Activated B cell treated with CpG ODN at 0.5 μM for 24 hours (primary cell): Measurements from ENCODE around the gene CSN1S1. TPM values are rescaled to one million over a fixed set of nuclear protein-coding genes. Genes with fewer than 3 reads are reported as not detected.

ENCODE experiments used
- ATAC-seq: fragments of 200-7000 bp; cut with Tn5 transposase; one replicate; pipeline ENCODE4 v1.10.0; 2021; ENCODE audit warnings: low read depth, mild to moderate bottlenecking, moderate library complexity
- CTCF ChIA-PET: fragments of 350-600 bp; sonication (Branson Sonifier 250); formaldehyde crosslinking; loops from one replicate; lab custom pipeline; 2021; ENCODE audit warnings: antibody characterized with exemption; lab: Charles Lee
- POLR2A ChIA-PET: fragments of 350-600 bp; sonication (Branson Sonifier 250); formaldehyde crosslinking; loops from one replicate; lab custom pipeline; 2021; ENCODE audit warnings: antibody characterized with exemption; lab: Charles Lee
- DNase-seq: peaks from one replicate; pipeline ENCODE4 v3.0.0; 2022
- H3K27ac Mint-ChIP-seq: one replicate; pipeline ENCODE4 v1.8.0; 2020; ENCODE audit warnings: mixed read lengths
- H3K27me3 Mint-ChIP-seq: one replicate; pipeline ENCODE4 v1.8.0; 2021; ENCODE audit warnings: mixed read lengths
- H3K36me3 Mint-ChIP-seq: one replicate; pipeline ENCODE4 v1.8.0; 2021; ENCODE audit warnings: low read depth, mixed read lengths
- H3K4me1 Mint-ChIP-seq: one replicate; pipeline ENCODE4 v1.8.0; 2021; ENCODE audit warnings: mixed read lengths
- H3K4me3 Mint-ChIP-seq: one replicate; pipeline ENCODE4 v1.8.0; 2020; ENCODE audit warnings: mild to moderate bottlenecking, mixed read lengths
- H3K9me3 Mint-ChIP-seq: one replicate; pipeline ENCODE4 v1.8.0; 2020; ENCODE audit warnings: mixed read lengths
- CTCF ChIP-seq: fragments of 200-600 bp; IDR thresholded peaks from one replicate; pipeline ENCODE4 v1.8.0; 2022; ENCODE audit warnings: antibody characterized with exemption, mild to moderate bottlenecking
- intact Hi-C: fragments of 100-400 bp; cut with micrococcal nuclease; formaldehyde crosslinking; loops from one replicate; pipeline ENCODE4 v1.15.1; 2024
- total RNA-seq: library from RNA; stranded (reverse); gene quantifications from 2 replicates; pipeline ENCODE4 v1.2.3, GENCODE V29; 2022

The CSN1S1 gene, protein sequence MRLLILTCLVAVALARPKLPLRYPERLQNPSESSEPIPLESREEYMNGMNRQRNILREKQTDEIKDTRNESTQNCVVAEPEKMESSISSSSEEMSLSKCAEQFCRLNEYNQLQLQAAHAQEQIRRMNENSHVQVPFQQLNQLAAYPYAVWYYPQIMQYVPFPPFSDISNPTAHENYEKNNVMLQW
- total RNA-seq = not detected in 2 replicates

- Mint-ChIP-seq H3K27me3 (no peaks in the 10 kb centered on the region), H3K4me1 (no peaks in the 10 kb centered on the region), H3K9me3 (no peaks in the 10 kb centered on the region), H3K36me3 (no peaks in the 10 kb centered on the region), H3K27ac (no peak within 1 kb of the TSS), H3K4me3 (no peak within 1 kb of the TSS)
- no peak for ATAC-seq
- intact Hi-C loops = no loop called here
- POLR2A ChIA-PET = no interaction called here
- DNase-seq = no peak
- CTCF ChIA-PET = no interaction called here
- no peak for TF ChIP-seq CTCF
Observed at GRCh38 chr4:69930768-69931167, at the start of gene CSN1S1. TSS of gene CSN1S1 (plus strand) at chr4:69931068. CDS start at chr4:69932556, 1,488 bp downstream.

- DNase-seq (no peak), ATAC-seq (no peak)
- intact Hi-C loops = loop anchor here (1.0 to 2.0 kb wide), 2 partner anchors 192 to 1608 kb away; no protein-coding TSS in a partner anchor
- H3K36me3 Mint-ChIP-seq = no peaks in the 10 kb centered on the region
- H3K9me3 Mint-ChIP-seq = peaks cover 3% of the 10 kb centered on the region
- CTCF ChIA-PET = interaction anchor here (1.0 to 1.1 kb wide), 2 partner anchors 14 to 1383 kb away, joined by 3 read pairs; no protein-coding TSS in a partner anchor
- H3K4me1 Mint-ChIP-seq = no peaks in the 10 kb centered on the region
- no peak overlapping the region for H3K27ac Mint-ChIP-seq
- H3K27me3 Mint-ChIP-seq = no peaks in the 10 kb centered on the region
- POLR2A ChIA-PET = no interaction called here
- no peak overlapping the region for H3K4me3 Mint-ChIP-seq
- no peak for TF ChIP-seq CTCF
Observed at GRCh38 chr4:69881173-69881773, 49.6 kb upstream of the CSN1S1 start.

GRCh38 chr4:69882150-69882549 is 48.7 kb upstream of the CSN1S1 start:
- Mint-ChIP-seq H3K4me1 (no peaks in the 10 kb centered on the region), H3K27me3 (no peaks in the 10 kb centered on the region), H3K9me3 (peaks cover 3% of the 10 kb centered on the region), H3K27ac (no peak overlapping the region), H3K36me3 (no peaks in the 10 kb centered on the region), H3K4me3 (no peak overlapping the region)
- DNase-seq (no peak), ATAC-seq (no peak)
- ChIA-PET POLR2A (no interaction called here), CTCF (interaction anchor here (1.1 kb wide), 1 partner anchor 15 kb away, joined by 3 read pairs; no protein-coding TSS in a partner anchor)
- TF ChIP-seq CTCF = no peak
- intact Hi-C loops = no loop called here

- peaks cover 2% of the 10 kb centered on the region for H3K9me3 Mint-ChIP-seq
- no peak overlapping the region for H3K4me3 Mint-ChIP-seq
- ATAC-seq = no peak
- H3K4me1 Mint-ChIP-seq = no peaks in the 10 kb centered on the region
- intact Hi-C loops = no loop called here
- TF ChIP-seq CTCF = no peak
- ChIA-PET CTCF (no interaction called here), POLR2A (no interaction called here)
- no peaks in the 10 kb centered on the region for H3K36me3 Mint-ChIP-seq
- DNase-seq = no peak
- H3K27me3 Mint-ChIP-seq = no peaks in the 10 kb centered on the region
- no peak overlapping the region for H3K27ac Mint-ChIP-seq
Observed at GRCh38 chr4:69888336-69888735, 42.5 kb upstream of the CSN1S1 start.

- ATAC-seq = no peak
- no peaks in the 10 kb centered on the region for H3K4me1 Mint-ChIP-seq
- CTCF ChIA-PET = no interaction called here
- intact Hi-C loops = loop anchor here (10.0 kb wide), 1 partner anchor 611 kb away; no protein-coding TSS in a partner anchor
- no peaks in the 10 kb centered on the region for H3K36me3 Mint-ChIP-seq
- H3K27me3 Mint-ChIP-seq = no peaks in the 10 kb centered on the region
- no peak for TF ChIP-seq CTCF
- H3K4me3 Mint-ChIP-seq = no peak overlapping the region
- POLR2A ChIA-PET = no interaction called here
- no peaks in the 10 kb centered on the region for H3K9me3 Mint-ChIP-seq
- no peak overlapping the region for H3K27ac Mint-ChIP-seq
- no peak for DNase-seq
Observed at GRCh38 chr4:69894186-69894585, 36.7 kb upstream of the CSN1S1 start.
